AG09309 (cell line): ENCODE data around the gene TFCP2L1.

Experiments used
- DNase-seq: peaks from one replicate; pipeline ENCODE4 v3.0.0-alpha.2; 2010; ENCODE audit warnings: low read depth
- H3K4me3 ChIP-seq: 2 replicates; pipeline ENCODE4 v1.5.1; 2011; ENCODE audit warnings: mild to moderate bottlenecking, low read depth, low read length, moderate library complexity; ENCODE audit not compliant: control insufficient read depth
- TF ChIP-seq, protein P1 (sequence below): IDR thresholded peaks from 2 replicates; pipeline ENCODE4 v1.5.1; 2011; ENCODE audit warnings: mild to moderate bottlenecking, low read depth, low read length, inconsistent platforms; ENCODE audit not compliant: insufficient read depth, control insufficient read depth; ENCODE audit errors: missing control alignments

The TFCP2L1 gene

GRCh38 chr2:121248766-121249343 is 36.1 kb downstream of the TFCP2L1 start:
- no peak for DNase-seq
- no peak overlapping the region for H3K4me3 ChIP-seq
- TF ChIP-seq, protein P1, sequence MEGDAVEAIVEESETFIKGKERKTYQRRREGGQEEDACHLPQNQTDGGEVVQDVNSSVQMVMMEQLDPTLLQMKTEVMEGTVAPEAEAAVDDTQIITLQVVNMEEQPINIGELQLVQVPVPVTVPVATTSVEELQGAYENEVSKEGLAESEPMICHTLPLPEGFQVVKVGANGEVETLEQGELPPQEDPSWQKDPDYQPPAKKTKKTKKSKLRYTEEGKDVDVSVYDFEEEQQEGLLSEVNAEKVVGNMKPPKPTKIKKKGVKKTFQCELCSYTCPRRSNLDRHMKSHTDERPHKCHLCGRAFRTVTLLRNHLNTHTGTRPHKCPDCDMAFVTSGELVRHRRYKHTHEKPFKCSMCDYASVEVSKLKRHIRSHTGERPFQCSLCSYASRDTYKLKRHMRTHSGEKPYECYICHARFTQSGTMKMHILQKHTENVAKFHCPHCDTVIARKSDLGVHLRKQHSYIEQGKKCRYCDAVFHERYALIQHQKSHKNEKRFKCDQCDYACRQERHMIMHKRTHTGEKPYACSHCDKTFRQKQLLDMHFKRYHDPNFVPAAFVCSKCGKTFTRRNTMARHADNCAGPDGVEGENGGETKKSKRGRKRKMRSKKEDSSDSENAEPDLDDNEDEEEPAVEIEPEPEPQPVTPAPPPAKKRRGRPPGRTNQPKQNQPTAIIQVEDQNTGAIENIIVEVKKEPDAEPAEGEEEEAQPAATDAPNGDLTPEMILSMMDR = no peak

- TF ChIP-seq, protein P1 = no peak
- DNase-seq = no peak
- no peak overlapping the region for H3K4me3 ChIP-seq
These were observed 37.0 kb downstream of the TFCP2L1 start for GRCh38 chr2:121247971-121248370.

- no peak for DNase-seq
- no peak overlapping the region for H3K4me3 ChIP-seq
- TF ChIP-seq, protein P1 = no peak
These were observed 37.5 kb downstream of the TFCP2L1 start for GRCh38 chr2:121247534-121247933.

DNA sequence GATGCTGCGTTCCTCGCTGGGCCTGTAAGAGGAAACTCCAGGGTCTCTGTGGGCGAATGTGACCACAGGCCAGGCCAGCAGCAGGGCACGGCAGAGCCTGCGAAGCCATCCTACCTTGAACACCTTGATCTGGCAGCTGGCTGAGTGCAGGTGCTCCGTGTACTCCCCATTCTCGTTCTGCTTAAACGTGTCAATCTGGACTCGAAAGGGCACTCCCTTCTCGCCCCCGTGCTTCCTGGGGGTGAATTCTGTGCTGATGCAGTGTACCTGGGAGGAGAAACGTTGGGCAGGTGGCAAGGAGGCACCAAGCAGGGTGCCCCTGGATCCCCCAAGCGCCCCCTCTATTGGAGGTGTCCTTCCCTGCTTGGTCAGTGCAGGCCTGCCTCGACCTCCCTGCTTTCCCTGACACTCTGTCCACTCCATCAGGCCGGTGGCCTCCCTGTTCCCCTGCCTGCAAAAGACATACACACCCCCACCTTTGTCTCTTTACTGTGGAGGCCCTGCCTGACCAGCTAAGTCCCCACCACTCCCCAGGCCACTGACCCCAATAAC is 38.2 kb downstream of the TFCP2L1 start:
- no peak overlapping the region for H3K4me3 ChIP-seq
- TF ChIP-seq, protein P1 = no peak
- no peak for DNase-seq

- DNase-seq = no peak
- TF ChIP-seq, protein P1 = no peak
- H3K4me3 ChIP-seq = no peak overlapping the region
These were observed 39.1 kb downstream of the TFCP2L1 start for GRCh38 chr2:121245913-121246312.

DNA sequence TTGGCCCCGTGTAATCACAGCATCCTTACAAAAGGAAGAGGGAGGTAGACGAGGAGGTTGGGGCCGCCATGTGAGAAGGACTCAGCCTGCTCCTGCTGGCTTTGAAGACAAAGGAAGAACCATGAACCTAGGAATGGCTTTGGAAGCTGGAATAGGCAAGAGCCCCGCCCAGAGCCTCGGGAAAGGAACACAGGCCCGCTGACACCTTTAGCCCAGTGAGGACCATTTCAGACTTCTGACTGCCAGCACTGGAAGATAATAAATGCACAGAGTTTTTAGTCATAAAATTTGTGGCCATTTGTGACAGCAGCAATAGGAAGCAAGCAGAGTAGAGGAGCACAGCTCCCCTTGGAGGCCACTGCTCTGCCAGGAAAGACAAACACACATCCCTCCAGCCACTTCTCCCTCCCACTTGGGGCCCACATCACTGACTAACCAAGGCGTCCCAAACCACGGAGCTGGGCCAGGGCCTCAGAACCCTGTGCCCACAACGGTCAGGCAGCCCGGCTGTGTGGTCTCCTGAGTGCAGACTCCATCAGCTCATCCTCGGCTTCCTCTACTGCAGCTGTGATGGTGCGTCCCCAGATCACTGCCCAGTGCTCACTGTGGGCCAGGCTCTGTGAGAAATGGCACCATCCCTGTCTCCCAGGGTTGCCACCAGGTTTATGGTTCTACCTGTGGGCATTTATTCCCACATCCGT is 39.7 kb downstream of the TFCP2L1 start:
- H3K4me3 ChIP-seq = no peak overlapping the region
- TF ChIP-seq, protein P1 = no peak
- DNase-seq = no peak
